IMR-90 (cell line): Measurements from ENCODE around the gene ABHD2. TPM values are rescaled to one million over a fixed set of nuclear protein-coding genes. Genes with fewer than 3 reads are reported as not detected.

ENCODE experiments used
- ATAC-seq: fragments of 200-7000 bp; cut with Tn5 transposase; 2 replicates; pipeline ENCODE4 v1.9.1; 2020; ENCODE audit warnings: low read depth, mild to moderate bottlenecking, moderate library complexity
- BruUV-seq: library from RNA; stranded (reverse); fragments of 400-500 nt; replicated peaks from 2 replicates; lab custom pipeline; 2021; lab: Mats Ljungman, UMichigan
- CTCF ChIA-PET: fragments of 300-600 bp; formaldehyde crosslinking; extraction: SDS; loops from one replicate; lab custom pipeline; 2021; ENCODE audit warnings: antibody characterized with exemption; lab: Yijun Ruan, JAX
- POLR2A ChIA-PET: fragments of 300-600 bp; sonication (Branson Sonifier 250); formaldehyde crosslinking; loops from one replicate; lab custom pipeline; 2022; ENCODE audit warnings: antibody characterized with exemption; ENCODE audit not compliant: unreplicated experiment; lab: Charles Lee
- DNase-seq: peaks from one replicate; pipeline ENCODE4 v3.0.0; 2013
- H2AFZ ChIP-seq: replicated peaks from 2 replicates; pipeline ENCODE3; 2013; ENCODE audit warnings: low read length, mild to moderate bottlenecking; ENCODE audit not compliant: poor library complexity
- H2AK5ac ChIP-seq: 2 replicates; pipeline ENCODE4 v1.6.1; 2013; ENCODE audit warnings: low read depth, low read length, inconsistent platforms
- H2AK9ac ChIP-seq: replicated peaks from 2 replicates; pipeline ENCODE3; 2013; ENCODE audit warnings: mild to moderate bottlenecking, low read depth, low read length, moderate library complexity; ENCODE audit not compliant: poor library complexity
- H2BK120ac ChIP-seq: 2 replicates; pipeline ENCODE4 v1.6.1; 2013; ENCODE audit warnings: low read depth, low read length, inconsistent platforms
- H2BK15ac ChIP-seq: 3 replicates; pipeline ENCODE4 v1.6.1; 2013; ENCODE audit warnings: low read depth, low read length, inconsistent platforms
- H2BK20ac ChIP-seq: 2 replicates; pipeline ENCODE4 v1.6.1; 2013; ENCODE audit warnings: low read depth, mild to moderate bottlenecking, inconsistent platforms, low read length, moderate library complexity
- H2BK5ac ChIP-seq: 2 replicates; pipeline ENCODE4 v1.6.1; 2013; ENCODE audit warnings: mild to moderate bottlenecking, low read depth, low read length, inconsistent platforms; ENCODE audit not compliant: poor library complexity, severe bottlenecking
- H3K14ac ChIP-seq: replicated peaks from 2 replicates; pipeline ENCODE4 v1.6.1; 2013; ENCODE audit warnings: low read depth, low read length, inconsistent platforms
- H3K18ac ChIP-seq: 2 replicates; pipeline ENCODE4 v1.6.1; 2013; ENCODE audit warnings: low read depth, low read length, control low read depth
- H3K23ac ChIP-seq: 2 replicates; pipeline ENCODE4 v1.6.1; 2013; ENCODE audit warnings: low read depth, low read length, inconsistent platforms
- H3K27ac ChIP-seq: 2 replicates; pipeline ENCODE4 v1.5.1; 2013; ENCODE audit warnings: mild to moderate bottlenecking, control low read depth, low read length; ENCODE audit not compliant: insufficient read depth
- H3K27me3 ChIP-seq: 2 replicates; pipeline ENCODE4 v1.6.1; 2013; ENCODE audit warnings: low read length; ENCODE audit not compliant: control insufficient read depth, insufficient read depth
- H3K36me3 ChIP-seq: 2 replicates; pipeline ENCODE4 v1.6.1; 2013; ENCODE audit warnings: low read length, mixed read lengths; ENCODE audit not compliant: control insufficient read depth, insufficient read depth
- H3K4ac ChIP-seq: 2 replicates; pipeline ENCODE4 v1.6.1; 2013; ENCODE audit warnings: low read depth, low read length, inconsistent platforms
- H3K4me1 ChIP-seq: 2 replicates; pipeline ENCODE4 v1.6.1; 2013; ENCODE audit warnings: low read length, mixed read lengths; ENCODE audit not compliant: control insufficient read depth, insufficient read depth
- H3K4me2 ChIP-seq: 2 replicates; pipeline ENCODE4 v1.6.1; 2013; ENCODE audit warnings: low read depth, mild to moderate bottlenecking, control low read depth, low read length, moderate library complexity
- H3K4me3 ChIP-seq: 2 replicates; pipeline ENCODE4 v1.5.1; 2013; ENCODE audit warnings: low read depth, mild to moderate bottlenecking, control low read depth, low read length, moderate library complexity; ENCODE audit not compliant: insufficient read depth
- H3K56ac ChIP-seq: 2 replicates; pipeline ENCODE4 v1.6.1; 2013; ENCODE audit warnings: low read length, inconsistent platforms; ENCODE audit not compliant: insufficient read depth; ENCODE audit errors: extremely low read depth
- H3K79me1 ChIP-seq, 2 experiments: 2 replicates each; pipeline ENCODE4 v1.6.1; 2013; ENCODE audit warnings: low read length in 2 of 2, inconsistent platforms in 1 of 2, low read depth in 1 of 2
- H3K9ac ChIP-seq: 2 replicates; pipeline ENCODE4 v1.6.1; 2013; ENCODE audit warnings: low read depth, low read length, control low read depth
- H3K9me1 ChIP-seq: 2 replicates; pipeline ENCODE4 v1.6.1; 2013; ENCODE audit warnings: low read length, inconsistent platforms; ENCODE audit not compliant: insufficient read depth
- H3K9me3 ChIP-seq: 2 replicates; pipeline ENCODE4 v1.6.1; 2013; ENCODE audit warnings: low read length; ENCODE audit not compliant: control insufficient read depth, insufficient read depth
- H4K20me1 ChIP-seq: 2 replicates; pipeline ENCODE4 v1.6.1; 2013; ENCODE audit warnings: low read length, inconsistent platforms; ENCODE audit not compliant: insufficient read depth
- H4K5ac ChIP-seq: 2 replicates; pipeline ENCODE4 v1.6.1; 2013; ENCODE audit warnings: mild to moderate bottlenecking, low read depth, low read length, control low read depth
- H4K8ac ChIP-seq, 2 experiments: 2 replicates each; pipeline ENCODE4 v1.6.1; 2013; ENCODE audit warnings: low read depth in 2 of 2, low read length in 2 of 2, control low read depth in 1 of 2, inconsistent platforms in 1 of 2
- H4K91ac ChIP-seq: 2 replicates; pipeline ENCODE4 v1.6.1; 2013; ENCODE audit warnings: low read depth, low read length, inconsistent platforms; ENCODE audit not compliant: insufficient read depth
- BHLHE40 ChIP-seq: fragments of 150-350 bp; IDR thresholded peaks from 2 replicates; pipeline ENCODE4 v1.6.1; 2016; ENCODE audit warnings: mild to moderate bottlenecking, low read depth, low read length
- CEBPB ChIP-seq: IDR thresholded peaks from 2 replicates; pipeline ENCODE4 v1.6.1; 2012; ENCODE audit warnings: low read depth, low read length, improper control_type of control experiment
- MXI1 ChIP-seq: IDR thresholded peaks from 2 replicates; pipeline ENCODE4 v1.6.1; 2012; ENCODE audit warnings: low read depth, mild to moderate bottlenecking, low read length, moderate library complexity, borderline replicate concordance
- WGBS, 2 experiments: methylation state at CpG; one replicate each; pipeline versions ENCODE4 v1.1.5 to v1.1.7; 2013; ENCODE audit warnings: missing lambda C conversion rate in 2 of 2; ENCODE audit not compliant: insufficient read length in 1 of 2; ENCODE audit errors: extremely low coverage in 2 of 2; 5-methylcytosine and 5-hydroxymethylcytosine counted together
- dilution Hi-C: fragments of 300-500 bp; cut with HindIII; formaldehyde crosslinking; loops from one replicate; pipeline ENCODE4 v1.14.3; 2018; ENCODE audit warnings: low sequenced_read_pairs; ENCODE audit not compliant: unreplicated experiment
- in situ Hi-C: fragments of 300-500 bp; cut with MboI; formaldehyde crosslinking; loops from 3 replicates; pipeline ENCODE4 v1.14.3; 2019; ENCODE audit warnings: low sequenced_read_pairs, inconsistent platforms, mixed read lengths
- intact Hi-C: fragments of 100-400 bp; cut with micrococcal nuclease; formaldehyde crosslinking; loops from 2 replicates; pipeline ENCODE4 v1.10.0; 2022
- polyA plus RNA-seq, 3 experiments: library from polyadenylated mRNA; depleted of rRNA; stranded (reverse); fragments of >200 nt; gene quantifications; 2 replicates each; pipeline ENCODE4 v1.2.3, GENCODE V29; 2012; ENCODE audit warnings: low replicate concordance in 1 of 3
- total RNA-seq: library from RNA; depleted of rRNA; stranded (reverse); fragments of >200 nt; gene quantifications from 2 replicates; pipeline ENCODE4 v1.2.3, GENCODE V29; 2012

Gene ABHD2
- total and polyA plus RNA-seq, 2 of the 4 experiments (the other 2 are of a cell fraction) = 31.2 to 62.9 TPM

DNA sequence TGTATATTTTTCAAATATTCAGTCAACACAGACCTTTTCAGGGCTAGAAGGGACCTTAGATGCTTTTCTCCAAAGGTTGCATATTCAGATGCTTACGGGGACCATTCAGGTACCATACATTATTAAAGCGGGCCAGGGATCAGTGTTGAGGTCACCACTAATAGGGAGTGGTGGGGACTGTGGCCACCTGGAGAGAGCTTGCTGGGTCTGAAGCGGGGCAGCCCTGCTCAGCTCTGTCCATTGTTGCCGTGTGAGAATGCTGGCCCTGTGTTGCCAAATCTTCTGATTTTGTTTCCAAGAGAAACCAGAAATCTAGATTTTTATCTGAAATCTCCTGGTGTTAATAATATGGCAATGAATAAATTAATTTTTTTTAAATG is 23.7 kb downstream of the ABHD2 start:
- Histone ChIP-seq H3K23ac (no peak overlapping the region), H3K9me3 (no peaks in the 10 kb centered on the region), H3K36me3 (peaks cover 9% of the 10 kb centered on the region), H3K4me1 (peaks cover 19% of the 10 kb centered on the region), H2AK9ac (no peak overlapping the region), H2AFZ (no peak overlapping the region), H3K9ac (no peak overlapping the region; the same call in 1 of the 2 replicates), H3K27me3 (no peaks in the 10 kb centered on the region), H4K91ac (no peak overlapping the region), H4K8ac (no peak overlapping the region), H3K56ac (no peak overlapping the region), H3K4ac (no peak overlapping the region), H3K14ac (no peak overlapping the region), H3K4me2 (no peak overlapping the region), H4K20me1 (no peaks in the 10 kb centered on the region), H3K4me3 (no peak overlapping the region), H2BK15ac (no peak overlapping the region), H4K5ac (no peak overlapping the region), H2BK5ac (no peak overlapping the region), H3K27ac (no peak overlapping the region), H3K9me1 (peaks cover 19% of the 10 kb centered on the region), H2BK20ac (no peak overlapping the region), H3K79me1 (peaks cover 56 to 77% of the 10 kb centered on the region in 2 experiments), H2AK5ac (no peak overlapping the region), H3K18ac (no peak overlapping the region), H2BK120ac (no peak overlapping the region)
- DNase-seq = no peak
- in situ Hi-C loops (no loop called here), intact Hi-C loops (no loop called here), dilution Hi-C loops (no loop called here)
- CTCF ChIA-PET = interaction anchor here (0.9 to 1.9 kb wide), 3 partner anchors 18 to 66 kb away, joined by 3 to 4 read pairs (median 4); no protein-coding TSS in a partner anchor
- TF ChIP-seq CEBPB (no peak), MXI1 (no peak), BHLHE40 (no peak)
- no TSS peak for BruUV-seq
- ATAC-seq = no peak
- WGBS, 2 experiments = 100% methylated on average over 2 of the region's 4 CpGs; no CpG with 5 or more reads in 1 of the 2 experiments
- POLR2A ChIA-PET = no interaction called here
